Measurements from ENCODE around the gene WAC.
"Not testable (repeated sequence)": the region's sequence is repeated elsewhere in the genome, so short reads cannot be mapped to it uniquely, and the experiment has no call there.

DNA sequence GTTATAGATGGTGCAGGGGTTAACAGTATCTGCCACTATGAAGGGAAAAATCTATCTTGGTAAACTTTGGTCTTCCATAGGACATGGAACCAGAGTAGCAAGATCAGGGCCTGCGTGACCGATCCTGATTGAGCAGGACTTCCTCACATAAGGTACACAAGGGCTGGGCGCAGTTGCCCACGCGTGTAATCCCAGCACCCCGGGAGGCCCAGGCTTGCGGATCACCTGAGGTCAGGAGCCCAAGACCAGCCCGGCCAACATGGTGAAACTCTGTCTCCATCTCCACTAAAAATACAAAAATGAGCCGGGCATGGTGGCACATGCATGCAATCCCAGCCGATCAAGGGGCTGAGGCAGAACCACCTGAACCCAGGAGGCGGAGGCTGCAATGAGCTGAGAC is 11.0 kb upstream of the WAC start:
- not testable (repeated sequence) for TF ChIP-seq POLR2A, POLR2AphosphoS5, CTCF (IDR thresholded peaks at IDR 0.05)
